NCI-H1092 (cell line): ENCODE data around the gene PRDM7.
"Not testable (repeated sequence)": the region's sequence is repeated elsewhere in the genome, so short reads cannot be mapped to it uniquely, and the experiment has no call there.

ENCODE experiments used
- DNase-seq: peaks from one replicate; lab custom pipeline; 2025; lab: John Stamatoyannopoulos, UW

PRDM7 gene

DNA sequence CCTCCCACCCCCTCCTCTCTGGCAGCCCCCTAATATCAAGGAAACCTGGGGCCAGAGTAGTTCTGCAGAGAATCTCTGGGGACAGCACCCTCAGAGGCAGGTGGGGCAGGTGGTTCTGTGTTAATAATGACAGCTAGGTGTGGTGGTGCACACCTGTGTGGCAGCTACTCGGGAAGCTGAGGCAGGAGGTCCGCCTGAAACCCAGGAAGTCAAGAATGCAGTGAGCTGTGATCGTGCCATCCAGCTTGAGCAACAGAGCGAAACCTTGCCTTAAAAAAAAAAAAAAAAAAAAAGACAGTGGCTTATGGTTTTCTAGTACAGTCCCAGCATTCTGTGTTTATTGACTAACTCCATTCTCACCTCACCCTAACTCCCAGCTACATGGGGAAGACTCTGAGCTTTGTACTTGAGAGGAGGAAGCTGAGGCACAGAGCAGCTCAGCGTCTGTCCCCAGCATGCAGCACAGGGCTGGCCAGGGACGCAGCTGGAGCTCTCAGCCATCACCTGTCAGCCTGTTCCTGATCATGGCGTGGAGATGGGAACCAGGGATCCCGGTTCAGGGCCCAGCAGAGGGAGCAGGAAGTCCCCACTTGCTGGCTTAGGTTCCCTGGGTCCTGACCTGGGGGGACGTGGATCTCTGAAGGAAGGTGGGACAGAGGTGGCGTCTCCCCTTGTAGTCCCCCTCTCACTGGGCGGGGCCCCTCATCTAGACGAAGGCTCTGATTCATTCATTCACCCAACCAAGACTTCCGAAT lies 64.0 kb downstream of the PRDM7 start:
- DNase-seq, result no peak

GRCh38 chr16:90011908-90012501 lies 65.1 kb downstream of the PRDM7 start:
- no peak for DNase-seq

DNA sequence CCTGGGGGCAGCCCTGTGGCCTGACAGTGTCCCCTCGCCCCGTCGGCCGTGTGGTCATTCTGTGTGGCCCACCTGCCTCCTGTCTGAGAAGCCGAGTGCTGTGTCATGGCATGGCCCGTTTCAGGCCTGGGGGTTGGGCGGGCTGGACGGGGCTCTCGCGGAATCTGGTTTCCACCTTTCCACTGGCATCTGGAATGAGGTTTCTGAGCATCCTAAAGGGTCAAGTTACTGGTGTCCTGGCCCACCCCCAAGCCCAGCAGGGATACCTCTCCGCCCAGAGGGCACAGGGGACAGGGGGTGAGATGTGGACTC lies 65.7 kb downstream of the PRDM7 start:
- DNase-seq, result no peak

GRCh38 chr16:90010676-90011507 lies 66.2 kb downstream of the PRDM7 start:
- DNase-seq, result no peak

DNA sequence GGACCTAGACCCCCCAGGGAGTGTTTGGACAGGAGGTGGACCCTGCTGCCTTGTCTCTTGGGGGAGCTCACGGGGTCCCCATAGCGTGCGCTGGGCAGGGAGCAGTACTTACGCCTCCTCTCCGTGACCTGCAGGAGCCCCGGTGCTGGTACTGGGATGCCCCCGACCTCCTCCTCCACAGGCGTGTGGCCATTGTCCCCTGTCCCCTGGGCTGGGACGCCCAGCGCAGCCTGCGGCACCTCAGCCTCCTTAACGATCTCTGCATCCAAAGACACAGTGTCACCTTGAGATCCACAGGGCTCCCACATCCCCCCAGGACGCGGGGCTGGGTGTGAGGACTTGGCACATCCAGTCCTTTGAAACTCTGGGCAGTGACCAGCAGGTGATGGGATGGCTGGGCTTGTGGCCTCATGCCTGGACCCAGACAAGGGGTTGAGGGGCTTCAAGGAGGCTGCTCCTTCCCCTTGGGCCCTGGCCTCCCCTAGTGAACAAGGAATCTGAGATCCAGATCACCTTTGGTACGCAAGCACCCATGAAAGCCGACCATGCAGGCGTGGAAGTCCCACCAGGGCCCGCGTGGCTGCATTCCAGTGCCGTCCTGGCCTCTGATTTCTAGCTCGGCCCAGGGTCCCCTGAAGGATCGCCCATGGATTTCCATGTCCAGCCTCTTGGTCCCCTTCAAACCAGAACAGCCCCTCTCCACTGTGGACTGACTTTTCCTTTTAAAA lies 67.8 kb downstream of the PRDM7 start:
- DNase-seq, result no peak

DNA sequence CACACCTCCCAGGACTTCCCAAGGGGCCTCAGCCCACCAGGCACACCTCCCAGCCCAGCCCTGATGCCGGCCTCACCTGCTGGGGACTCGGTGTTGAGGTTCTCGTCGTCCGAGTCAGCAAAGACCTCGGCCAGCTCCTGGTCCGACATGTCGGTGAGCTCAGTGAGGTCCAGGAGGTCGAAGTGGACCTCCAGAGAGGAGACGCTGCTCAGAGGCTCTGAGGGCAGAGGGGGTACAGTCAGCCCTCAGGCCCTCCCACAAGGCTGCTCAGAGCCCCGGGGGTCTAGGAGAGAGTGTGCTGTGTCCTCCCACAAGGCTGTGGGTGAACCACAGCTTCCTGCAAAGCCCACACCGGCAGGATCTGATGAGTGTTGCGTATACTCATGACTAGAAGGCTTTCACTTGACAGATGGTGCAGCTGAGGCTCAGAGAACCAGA lies 68.4 kb downstream of the PRDM7 start:
- no peak for DNase-seq

DNA sequence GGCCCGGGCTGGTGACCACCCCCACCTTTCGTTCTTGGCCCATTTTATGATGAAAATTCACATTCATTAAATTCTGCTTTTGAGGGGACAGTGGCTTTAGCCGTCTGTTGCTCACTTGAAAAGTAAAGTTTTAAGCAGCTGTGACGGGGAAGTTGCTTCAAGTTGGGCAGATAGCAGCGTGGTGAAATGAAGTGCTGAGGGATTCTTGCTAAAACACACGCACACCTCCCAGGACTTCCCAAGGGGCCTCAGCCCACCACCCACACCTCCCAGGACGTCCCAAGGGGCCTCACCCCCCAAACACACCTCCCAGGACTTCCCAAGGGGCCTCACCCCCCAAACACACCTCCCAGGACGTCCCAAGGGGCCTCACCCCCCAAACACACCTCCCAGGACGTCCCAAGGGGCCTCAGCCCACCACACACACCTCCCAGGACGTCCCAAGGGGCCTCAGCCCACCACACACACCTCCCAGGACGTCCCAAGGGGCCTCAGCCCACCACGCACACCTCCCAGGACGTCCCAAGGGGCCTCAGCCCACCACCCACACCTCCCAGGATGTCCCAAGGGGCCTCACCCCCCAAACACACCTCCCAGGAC lies 69.4 kb downstream of the PRDM7 start:
- DNase-seq, result not testable (repeated sequence)

GRCh38 chr16:90007015-90007414 lies 70.1 kb downstream of the PRDM7 start:
- DNase-seq, result no peak
